Measurements from ENCODE around the gene MTCL3.

MTCL3 gene

GRCh38 chr6:127494240-127494767, 24.8 kb downstream of the MTCL3 start:
- Histone ChIP-seq H3K9me3 (ENCODE audit: control insufficient read depth, insufficient read depth, low read length) (no peaks in the 10 kb centered on the region), H3K27ac (ENCODE audit: low read depth, low read length) (no peak overlapping the region), H3K4me2 (ENCODE audit: low read length) (no peak overlapping the region), H3K9me2 (replicated peaks; ENCODE audit: control insufficient read depth, low read length) (no peaks in the 10 kb centered on the region), H3K27me3 (ENCODE audit: control insufficient read depth, low read length) (no peaks in the 10 kb centered on the region), H3K36me3 (ENCODE audit: control insufficient read depth, low read length) (no peaks in the 10 kb centered on the region), H3F3A (ENCODE audit: control insufficient read depth, insufficient read depth) (no peaks in the 10 kb centered on the region), H3K4me3 (ENCODE audit: low read length) (no peak overlapping the region), H3K4me1 (ENCODE audit: control insufficient read depth, low read length) (no peaks in the 10 kb centered on the region), H4K20me1 (ENCODE audit: control insufficient read depth, insufficient read depth, low read depth, low read length) (no peaks in the 10 kb centered on the region), H3K79me2 (ENCODE audit: control insufficient read depth, low read length) (no peaks in the 10 kb centered on the region)
- no peak for TF ChIP-seq CTCF (IDR thresholded peaks at IDR 0.05; ENCODE audit: low read depth, low read length, poor library complexity, severe bottlenecking)

- Histone ChIP-seq H3F3A (ENCODE audit: control insufficient read depth, insufficient read depth) (no peaks in the 10 kb centered on the region), H3K4me1 (ENCODE audit: control insufficient read depth, low read length) (no peaks in the 10 kb centered on the region), H3K27ac (ENCODE audit: low read depth, low read length) (no peak overlapping the region), H3K9me2 (replicated peaks; ENCODE audit: control insufficient read depth, low read length) (no peaks in the 10 kb centered on the region), H3K27me3 (ENCODE audit: control insufficient read depth, low read length) (peaks cover 3% of the 10 kb centered on the region; the same call in 1 of the 2 replicates), H3K4me2 (ENCODE audit: low read length) (no peak overlapping the region), H3K79me2 (ENCODE audit: control insufficient read depth, low read length) (no peaks in the 10 kb centered on the region), H4K20me1 (ENCODE audit: control insufficient read depth, insufficient read depth, low read depth, low read length) (no peaks in the 10 kb centered on the region), H3K36me3 (ENCODE audit: control insufficient read depth, low read length) (no peaks in the 10 kb centered on the region), H3K9me3 (ENCODE audit: control insufficient read depth, insufficient read depth, low read length) (no peaks in the 10 kb centered on the region), H3K4me3 (ENCODE audit: low read length) (no peak overlapping the region)
- no peak for TF ChIP-seq EZH2phosphoT487 (IDR thresholded peaks at IDR 0.05; ENCODE audit: borderline replicate concordance, low read length)
- no peak for TF ChIP-seq CTCF (IDR thresholded peaks at IDR 0.05; ENCODE audit: low read depth, low read length, poor library complexity, severe bottlenecking)
Observed at GRCh38 chr6:127489248-127489647, 29.9 kb downstream of the MTCL3 start.

- Histone ChIP-seq H3K9me2 (replicated peaks; ENCODE audit: control insufficient read depth, low read length) (no peaks in the 10 kb centered on the region), H3K4me1 (ENCODE audit: control insufficient read depth, low read length) (no peaks in the 10 kb centered on the region), H3F3A (ENCODE audit: control insufficient read depth, insufficient read depth) (no peaks in the 10 kb centered on the region), H4K20me1 (ENCODE audit: control insufficient read depth, insufficient read depth, low read depth, low read length) (no peaks in the 10 kb centered on the region), H3K27ac (ENCODE audit: low read depth, low read length) (no peak overlapping the region), H3K9me3 (ENCODE audit: control insufficient read depth, insufficient read depth, low read length) (no peaks in the 10 kb centered on the region), H3K4me3 (ENCODE audit: low read length) (no peak overlapping the region), H3K79me2 (ENCODE audit: control insufficient read depth, low read length) (no peaks in the 10 kb centered on the region), H3K4me2 (ENCODE audit: low read length) (no peak overlapping the region), H3K36me3 (ENCODE audit: control insufficient read depth, low read length) (no peaks in the 10 kb centered on the region), H3K27me3 (ENCODE audit: control insufficient read depth, low read length) (peaks cover 3% of the 10 kb centered on the region; the same call in 1 of the 2 replicates)
- no peak for TF ChIP-seq EZH2phosphoT487 (IDR thresholded peaks at IDR 0.05; ENCODE audit: borderline replicate concordance, low read length)
- TF ChIP-seq CTCF (IDR thresholded peaks at IDR 0.05; ENCODE audit: low read depth, low read length, poor library complexity, severe bottlenecking), result no peak
Observed at GRCh38 chr6:127486934-127487333, 32.2 kb downstream of the MTCL3 start.

Data from DOHH2 (cell line).